HepG2 (cell line): Measurements from ENCODE around the gene RHBDL1.

Experiments
- ASH2L ChIP-seq: fragments of 300-600, 200-600 bp; sonication (generic); IDR thresholded peaks from 2 replicates; pipeline ENCODE4 v1.7.0; 2017; ENCODE audit warnings: low read depth, mild to moderate bottlenecking, moderate library complexity, mixed read lengths, low read length; ENCODE audit not compliant: insufficient read length
- ESRRA ChIP-seq: sonication (generic); formaldehyde crosslinking; IDR thresholded peaks from 2 replicates; pipeline ENCODE4 v1.5.1; 2020; ENCODE audit warnings: mild to moderate bottlenecking, low read depth, missing genetic modification reagents
- HNF4A ChIP-seq: sonication (generic); formaldehyde crosslinking; IDR thresholded peaks from 2 replicates; pipeline ENCODE4 v1.4.0; 2020; ENCODE audit warnings: missing genetic modification reagents
- MYC ChIP-seq: sonication (generic); formaldehyde crosslinking; IDR thresholded peaks from 2 replicates; pipeline ENCODE4 v1.9.0; 2021; ENCODE audit warnings: missing genetic modification reagents, borderline replicate concordance
- POLR2A ChIP-seq, 2 experiments: IDR thresholded peaks; 2 replicates each; pipeline ENCODE4 v1.6.1; 2011; ENCODE audit warnings: low read depth in 2 of 2, low read length in 2 of 2, mild to moderate bottlenecking in 1 of 2, moderate library complexity in 1 of 2; ENCODE audit not compliant: insufficient read depth in 1 of 2
- SP5 ChIP-seq: IDR thresholded peaks from 2 replicates; pipeline ENCODE4 v1.6.1; 2016; ENCODE audit warnings: low read depth, borderline replicate concordance
- THAP8 ChIP-seq: sonication (generic); formaldehyde crosslinking; IDR thresholded peaks from 2 replicates; pipeline ENCODE4 v1.5.1; 2020; ENCODE audit warnings: missing genetic modification reagents, mild to moderate bottlenecking, borderline replicate concordance
- ZBTB1 ChIP-seq: sonication (generic); formaldehyde crosslinking; IDR thresholded peaks from 2 replicates; pipeline ENCODE4 v1.4.0; 2020; ENCODE audit warnings: missing genetic modification reagents, borderline replicate concordance
- ZNF367 ChIP-seq: sonication (generic); formaldehyde crosslinking; IDR thresholded peaks from 2 replicates; pipeline ENCODE4 v1.4.0; 2020; ENCODE audit warnings: missing genetic modification reagents, borderline replicate concordance
- ZNF460 ChIP-seq: sonication (generic); formaldehyde crosslinking; IDR thresholded peaks from 2 replicates; pipeline ENCODE4 v1.5.1; 2020; ENCODE audit warnings: missing genetic modification reagents, mild to moderate bottlenecking, borderline replicate concordance
- TF ChIP-seq, protein P1 (sequence below): sonication (generic); formaldehyde crosslinking; IDR thresholded peaks from 2 replicates; pipeline ENCODE4 v1.5.0; 2020; ENCODE audit warnings: mild to moderate bottlenecking, missing genetic modification reagents, moderate library complexity

- TF ChIP-seq THAP8 (no peak), SP5 (CRISPR knock-in tag) (no peak), ZNF367 (no peak), ZNF460 (CRISPR knock-in tag) (no peak), HNF4A (CRISPR knock-in tag) (no peak), POLR2A (IDR thresholded peaks at IDR 0.05; ENCODE audit: insufficient read depth in 1 of 2, low read depth in 2 of 2, low read length in 2 of 2) (no peak), ASH2L (no peak), ZBTB1 (CRISPR knock-in tag) (no peak), ESRRA (CRISPR knock-in tag) (no peak), MYC (CRISPR knock-in tag) (no peak)
- TF ChIP-seq, protein P1, sequence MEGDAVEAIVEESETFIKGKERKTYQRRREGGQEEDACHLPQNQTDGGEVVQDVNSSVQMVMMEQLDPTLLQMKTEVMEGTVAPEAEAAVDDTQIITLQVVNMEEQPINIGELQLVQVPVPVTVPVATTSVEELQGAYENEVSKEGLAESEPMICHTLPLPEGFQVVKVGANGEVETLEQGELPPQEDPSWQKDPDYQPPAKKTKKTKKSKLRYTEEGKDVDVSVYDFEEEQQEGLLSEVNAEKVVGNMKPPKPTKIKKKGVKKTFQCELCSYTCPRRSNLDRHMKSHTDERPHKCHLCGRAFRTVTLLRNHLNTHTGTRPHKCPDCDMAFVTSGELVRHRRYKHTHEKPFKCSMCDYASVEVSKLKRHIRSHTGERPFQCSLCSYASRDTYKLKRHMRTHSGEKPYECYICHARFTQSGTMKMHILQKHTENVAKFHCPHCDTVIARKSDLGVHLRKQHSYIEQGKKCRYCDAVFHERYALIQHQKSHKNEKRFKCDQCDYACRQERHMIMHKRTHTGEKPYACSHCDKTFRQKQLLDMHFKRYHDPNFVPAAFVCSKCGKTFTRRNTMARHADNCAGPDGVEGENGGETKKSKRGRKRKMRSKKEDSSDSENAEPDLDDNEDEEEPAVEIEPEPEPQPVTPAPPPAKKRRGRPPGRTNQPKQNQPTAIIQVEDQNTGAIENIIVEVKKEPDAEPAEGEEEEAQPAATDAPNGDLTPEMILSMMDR (CRISPR knock-in tag), result no peak
Measured at GRCh38 chr16:671353-672131, 3.9 kb upstream of the RHBDL1 start.
